Sigmoid colon (tissue), 7 donors: ENCODE measurements around the gene CEP128. TPM values are rescaled to one million over a fixed set of nuclear protein-coding genes. Genes with fewer than 3 reads are reported as not detected.

Experiments used
- DNase-seq: peaks from one replicate; pipeline ENCODE4 v3.0.0-alpha.2; 2019
- H3K27ac ChIP-seq, 4 donors: fragments of 200-600 bp; sonication (generic); one replicate each; pipeline ENCODE4 v1.5.1; 2016 to 2019; ENCODE audit warnings: mild to moderate bottlenecking in 1 of 4
- H3K27me3 ChIP-seq, 3 donors: fragments of 200-600 bp; sonication (generic); one replicate each; pipeline ENCODE4 v1.5.1; 2019; ENCODE audit warnings: mild to moderate bottlenecking in 1 of 3
- H3K36me3 ChIP-seq, 4 donors: fragments of 200-600 bp; sonication (generic); one replicate each; pipeline ENCODE4 v1.5.1; 2016 to 2019
- H3K4me1 ChIP-seq, 4 donors: fragments of 200-600 bp; sonication (generic); one replicate each; pipeline ENCODE4 v1.5.1; 2017 to 2019
- H3K4me3 ChIP-seq, 4 donors: fragments of 200-600 bp; sonication (generic); one replicate each; pipeline ENCODE4 v1.5.1; 2017 to 2019; ENCODE audit warnings: mild to moderate bottlenecking in 2 of 4, moderate library complexity in 1 of 4
- H3K9me3 ChIP-seq, 4 donors: fragments of 200-600 bp in 3 of 4; sonication (generic) in 3 of 4; one replicate each; pipeline versions ENCODE4 v1.5.1 to v1.6.1; 2013 to 2019
- CTCF ChIP-seq, 4 experiments: fragments of 450-650 bp in 3 of 4; fragments of 200-600 bp in 1 of 4; IDR thresholded peaks; one replicate each; pipeline ENCODE4 v1.5.1; 2016 to 2019; ENCODE audit warnings: antibody characterized with exemption in 4 of 4, mild to moderate bottlenecking in 3 of 4, moderate library complexity in 2 of 4
- EP300 ChIP-seq, 4 donors: sonication (generic); formaldehyde crosslinking; IDR thresholded peaks; one replicate each; pipeline ENCODE4 v1.6.1; 2017; ENCODE audit warnings: antibody characterized with exemption in 4 of 4
- POLR2A ChIP-seq, 2 donors: fragments of 450-650 bp; IDR thresholded peaks; one replicate each; pipeline ENCODE4 v1.6.1; 2016; ENCODE audit warnings: antibody characterized with exemption in 2 of 2, mild to moderate bottlenecking in 2 of 2, moderate library complexity in 2 of 2
- POLR2AphosphoS5 ChIP-seq, 4 donors: sonication (generic); formaldehyde crosslinking; IDR thresholded peaks; one replicate each; pipeline ENCODE4 v1.6.1; 2017; ENCODE audit warnings: antibody characterized with exemption in 4 of 4
- WGBS, 2 donors: extraction: QIAGEN DNeasy Blood & Tissue Kit; methylation state at CpG; one replicate each; pipeline ENCODE4 v1.1.7; 2013; 5-methylcytosine and 5-hydroxymethylcytosine counted together
- intact Hi-C: fragments of 100-400 bp; cut with DNase I; formaldehyde crosslinking; loops from one replicate; pipeline ENCODE4 v1.15.1; 2023
- polyA plus RNA-seq, 3 donors: library from polyadenylated mRNA; stranded (reverse); fragments of 200-250 nt; gene quantifications; one replicate each; pipeline ENCODE4 v1.2.3, GENCODE V29; 2013
- total RNA-seq, 4 donors: library from RNA; depleted of rRNA; stranded (reverse); fragments of >200 nt; gene quantifications; one replicate each; pipeline ENCODE4 v1.1.0, GENCODE V29; 2016
- donor health status: healthy with polysubstance abuse.
- donor health status: Bipolar disorder and iron deficiency.
- donor health status: healthy.

Gene CEP128
- total and polyA plus RNA-seq, 7 donors: 0.60 to 16.6 (median 8.3) TPM

- WGBS, 2 donors: 86 to 96% methylated on average over 1 of the region's 1 CpG
- Histone ChIP-seq H3K4me3 (no peak overlapping the region), H3K27me3 (no peaks in the 10 kb centered on the region), H3K36me3 (peaks cover 0 to 11% (median 1%) of the 10 kb centered on the region in 4 donors), H3K4me1 (no peaks in the 10 kb centered on the region), H3K9me3 (no peaks in the 10 kb centered on the region), H3K27ac (no peak overlapping the region)
- no peak for TF ChIP-seq POLR2A (IDR thresholded peaks at IDR 0.05)
- DNase-seq: no peak
- intact Hi-C loops: no loop called here
Observed at GRCh38 chr14:80787876-80788275, 153.7 kb downstream of the CEP128 start.

- no peak for TF ChIP-seq CTCF (IDR thresholded peaks at IDR 0.05)
- intact Hi-C loops: no loop called here
- Histone ChIP-seq H3K4me1 (no peaks in the 10 kb centered on the region), H3K36me3 (no peaks in the 10 kb centered on the region), H3K9me3 (no peaks in the 10 kb centered on the region), H3K27me3 (no peaks in the 10 kb centered on the region), H3K27ac (no peak overlapping the region), H3K4me3 (no peak overlapping the region)
- WGBS, 2 donors: 92% methylated on average over 4 of the region's 4 CpGs
- no peak for DNase-seq
Observed at GRCh38 chr14:80784820-80785219, 156.7 kb downstream of the CEP128 start.

GRCh38 chr14:80781972-80782367, 159.6 kb downstream of the CEP128 start:
- TF ChIP-seq POLR2AphosphoS5 (IDR thresholded peaks at IDR 0.05) (no peak), POLR2A (IDR thresholded peaks at IDR 0.05) (no peak), CTCF (IDR thresholded peaks at IDR 0.05) (no peak), EP300 (IDR thresholded peaks at IDR 0.05) (no peak)
- H3K4me3 ChIP-seq: no peak overlapping the region
- H3K27ac ChIP-seq: no peak overlapping the region
- intact Hi-C loops: no loop called here
- H3K36me3 ChIP-seq: peaks cover 0 to 7% (median 0%) of the 10 kb centered on the region in 4 donors
- H3K4me1 ChIP-seq: no peaks in the 10 kb centered on the region
- 82 to 96% methylated on average over 1 of the region's 1 CpG for WGBS, 2 donors
- no peaks in the 10 kb centered on the region for H3K9me3 ChIP-seq
- no peaks in the 10 kb centered on the region for H3K27me3 ChIP-seq
- no peak for DNase-seq

- Histone ChIP-seq H3K4me1 (no peaks in the 10 kb centered on the region), H3K27me3 (no peaks in the 10 kb centered on the region), H3K27ac (no peak overlapping the region), H3K36me3 (peaks cover 0 to 8% (median 0%) of the 10 kb centered on the region in 4 donors), H3K4me3 (no peak overlapping the region), H3K9me3 (no peaks in the 10 kb centered on the region)
- no peak for TF ChIP-seq EP300 (IDR thresholded peaks at IDR 0.05)
- TF ChIP-seq CTCF (IDR thresholded peaks at IDR 0.05): no peak
- no peak for TF ChIP-seq POLR2AphosphoS5 (IDR thresholded peaks at IDR 0.05)
- TF ChIP-seq POLR2A (IDR thresholded peaks at IDR 0.05): no peak
- intact Hi-C loops: no loop called here
- 44 to 84% methylated on average over 1 of the region's 1 CpG for WGBS, 2 donors
- DNase-seq: no peak
Observed at GRCh38 chr14:80780500-80780899, 161.0 kb downstream of the CEP128 start.

- no peaks in the 10 kb centered on the region for H3K27me3 ChIP-seq
- TF ChIP-seq POLR2A (IDR thresholded peaks at IDR 0.05) (no peak), CTCF (IDR thresholded peaks at IDR 0.05) (no peak), POLR2AphosphoS5 (IDR thresholded peaks at IDR 0.05) (no peak), EP300 (IDR thresholded peaks at IDR 0.05) (no peak)
- no peak overlapping the region for H3K27ac ChIP-seq
- H3K9me3 ChIP-seq: no peaks in the 10 kb centered on the region
- H3K4me3 ChIP-seq: no peak overlapping the region
- peaks cover 0 to 8% (median 0%) of the 10 kb centered on the region in 4 donors for H3K36me3 ChIP-seq
- H3K4me1 ChIP-seq: no peaks in the 10 kb centered on the region
- intact Hi-C loops: no loop called here
- WGBS, 2 donors: 96 to 97% methylated on average over 1 of the region's 1 CpG
- no peak for DNase-seq
Observed at GRCh38 chr14:80776657-80777056, 164.9 kb downstream of the CEP128 start.
